Activated naive CD8-positive, alpha-beta T cell treated with anti-CD3 and anti-CD28 coated beads for 36 hours (primary cell): ENCODE data around the gene EML1. TPM values are rescaled to one million over a fixed set of nuclear protein-coding genes. Genes with fewer than 3 reads are reported as not detected.

Experiments
- DNase-seq: peaks from one replicate; pipeline ENCODE4 v3.0.0; 2021
- H3K27ac Mint-ChIP-seq: one replicate; pipeline ENCODE4 v1.8.0; 2022; ENCODE audit warnings: mild to moderate bottlenecking, moderate library complexity, mixed read lengths
- H3K27me3 Mint-ChIP-seq: one replicate; pipeline ENCODE4 v1.8.0; 2022; ENCODE audit warnings: mild to moderate bottlenecking, mixed read lengths
- H3K36me3 Mint-ChIP-seq: one replicate; pipeline ENCODE4 v1.8.0; 2021; ENCODE audit warnings: mild to moderate bottlenecking, mixed read lengths
- H3K4me1 Mint-ChIP-seq: one replicate; pipeline ENCODE4 v1.8.0; 2021; ENCODE audit warnings: mixed read lengths
- H3K4me3 Mint-ChIP-seq: one replicate; pipeline ENCODE4 v1.8.0; 2022; ENCODE audit warnings: mild to moderate bottlenecking, moderate library complexity, mixed read lengths
- H3K9me3 Mint-ChIP-seq: one replicate; pipeline ENCODE4 v1.8.0; 2022; ENCODE audit warnings: mixed read lengths
- total RNA-seq, 2 experiments: library from RNA; stranded (reverse); gene quantifications; one replicate each; pipeline ENCODE4 v1.2.3, GENCODE V29; 2021

Gene EML1
- 1 to 10 TPM in 1 of 2 experiments, under 1 TPM in 1; 0.36 to 1.0 TPM for total RNA-seq

GRCh38 chr14:99793213-99794150 lies at the start of gene EML1:
EML1 (plus strand) TSS chr14:99793413; CDS start chr14:99793477, 64 bp downstream.
- H3K27ac Mint-ChIP-seq = no peak within 1 kb of the TSS

GRCh38 chr14:99744199-99744872 lies 48.9 kb upstream of the EML1 start:
- Mint-ChIP-seq H3K36me3 (no peaks in the 10 kb centered on the region), H3K4me1 (peaks cover 8% of the 10 kb centered on the region), H3K27ac (no peak overlapping the region), H3K4me3 (no peak overlapping the region), H3K9me3 (no peaks in the 10 kb centered on the region), H3K27me3 (peaks cover 21% of the 10 kb centered on the region)
- DNase-seq = no peak

More at GRCh38 chr14:99793213-99794150, at the start of gene EML1:
- peaks cover 20% of the 10 kb centered on the region for H3K4me1 Mint-ChIP-seq
- peak within 1 kb of the TSS; percentile 55 for H3K4me3 Mint-ChIP-seq
- H3K9me3 Mint-ChIP-seq = no peaks in the 10 kb centered on the region
- H3K27me3 Mint-ChIP-seq = peaks cover 49% of the 10 kb centered on the region
- DNase-seq = peak; percentile 83
- H3K36me3 Mint-ChIP-seq = no peaks in the 10 kb centered on the region

- Mint-ChIP-seq H3K4me3 (no peak overlapping the region), H3K36me3 (no peaks in the 10 kb centered on the region)
Observed at GRCh38 chr14:99744873-99745224, 48.4 kb upstream of the EML1 start.

GRCh38 chr14:99745307-99745951 lies 47.8 kb upstream of the EML1 start:
- H3K36me3 Mint-ChIP-seq = no peaks in the 10 kb centered on the region
- no peak overlapping the region for H3K4me3 Mint-ChIP-seq
- DNase-seq = no peak
- H3K9me3 Mint-ChIP-seq = no peaks in the 10 kb centered on the region
- H3K27ac Mint-ChIP-seq = no peak overlapping the region
- H3K4me1 Mint-ChIP-seq = peaks cover 8% of the 10 kb centered on the region
- H3K27me3 Mint-ChIP-seq = peaks cover 16% of the 10 kb centered on the region

More at GRCh38 chr14:99744873-99745224, 48.4 kb upstream of the EML1 start:
- Mint-ChIP-seq H3K9me3 (no peaks in the 10 kb centered on the region), H3K27ac (no peak overlapping the region), H3K4me1 (peaks cover 8% of the 10 kb centered on the region), H3K27me3 (peaks cover 16% of the 10 kb centered on the region)
- no peak for DNase-seq

GRCh38 chr14:99747167-99747566 lies 46.0 kb upstream of the EML1 start:
- Mint-ChIP-seq H3K4me1 (peaks cover 10% of the 10 kb centered on the region), H3K27me3 (peaks cover 23% of the 10 kb centered on the region), H3K9me3 (no peaks in the 10 kb centered on the region), H3K36me3 (no peaks in the 10 kb centered on the region), H3K4me3 (no peak overlapping the region), H3K27ac (no peak overlapping the region)
- DNase-seq = no peak

GRCh38 chr14:99747582-99748330 lies 45.5 kb upstream of the EML1 start:
- Mint-ChIP-seq H3K4me3 (no peak overlapping the region), H3K36me3 (no peaks in the 10 kb centered on the region), H3K27ac (no peak overlapping the region), H3K4me1 (peaks cover 13% of the 10 kb centered on the region), H3K9me3 (no peaks in the 10 kb centered on the region), H3K27me3 (peaks cover 24% of the 10 kb centered on the region)
- DNase-seq = no peak

GRCh38 chr14:99748529-99748928 lies 44.7 kb upstream of the EML1 start:
- no peaks in the 10 kb centered on the region for H3K9me3 Mint-ChIP-seq
- no peaks in the 10 kb centered on the region for H3K36me3 Mint-ChIP-seq
- H3K27ac Mint-ChIP-seq = no peak overlapping the region
- H3K4me1 Mint-ChIP-seq = peaks cover 17% of the 10 kb centered on the region
- no peak for DNase-seq
- H3K27me3 Mint-ChIP-seq = peaks cover 31% of the 10 kb centered on the region
- H3K4me3 Mint-ChIP-seq = no peak overlapping the region

GRCh38 chr14:99749142-99749541 lies 44.1 kb upstream of the EML1 start:
- Mint-ChIP-seq H3K27me3 (peaks cover 38% of the 10 kb centered on the region), H3K27ac (no peak overlapping the region), H3K9me3 (no peaks in the 10 kb centered on the region)

GRCh38 chr14:99749763-99750715 lies 43.2 kb upstream of the EML1 start:
- DNase-seq = no peak
- Mint-ChIP-seq H3K36me3 (no peaks in the 10 kb centered on the region), H3K9me3 (no peaks in the 10 kb centered on the region), H3K4me1 (peaks cover 17% of the 10 kb centered on the region), H3K27me3 (peaks cover 46% of the 10 kb centered on the region), H3K4me3 (no peak overlapping the region), H3K27ac (no peak overlapping the region)

More at GRCh38 chr14:99749142-99749541, 44.1 kb upstream of the EML1 start:
- DNase-seq = no peak
- Mint-ChIP-seq H3K36me3 (no peaks in the 10 kb centered on the region), H3K4me1 (peaks cover 17% of the 10 kb centered on the region), H3K4me3 (no peak overlapping the region)

GRCh38 chr14:99750746-99751450 lies 42.3 kb upstream of the EML1 start:
- peaks cover 16% of the 10 kb centered on the region for H3K4me1 Mint-ChIP-seq
- no peaks in the 10 kb centered on the region for H3K36me3 Mint-ChIP-seq

GRCh38 chr14:99751539-99752485 lies 41.4 kb upstream of the EML1 start:
- no peak for DNase-seq
- no peak overlapping the region for H3K4me3 Mint-ChIP-seq
- peaks cover 50% of the 10 kb centered on the region for H3K27me3 Mint-ChIP-seq

More at GRCh38 chr14:99750746-99751450, 42.3 kb upstream of the EML1 start:
- peaks cover 50% of the 10 kb centered on the region for H3K27me3 Mint-ChIP-seq
- DNase-seq = no peak
- H3K4me3 Mint-ChIP-seq = no peak overlapping the region
- no peaks in the 10 kb centered on the region for H3K9me3 Mint-ChIP-seq
- no peak overlapping the region for H3K27ac Mint-ChIP-seq

GRCh38 chr14:99752486-99753121 lies 40.6 kb upstream of the EML1 start:
- Mint-ChIP-seq H3K4me3 (no peak overlapping the region), H3K4me1 (peaks cover 9% of the 10 kb centered on the region), H3K36me3 (no peaks in the 10 kb centered on the region), H3K27ac (no peak overlapping the region), H3K27me3 (peaks cover 45% of the 10 kb centered on the region), H3K9me3 (no peaks in the 10 kb centered on the region)
- no peak for DNase-seq

More at GRCh38 chr14:99751539-99752485, 41.4 kb upstream of the EML1 start:
- Mint-ChIP-seq H3K9me3 (no peaks in the 10 kb centered on the region), H3K4me1 (peaks cover 11% of the 10 kb centered on the region), H3K27ac (no peak overlapping the region), H3K36me3 (no peaks in the 10 kb centered on the region)
